ENCODE results near the gene TTLL11. TPM values are rescaled to one million over a fixed set of nuclear protein-coding genes. Genes with fewer than 3 reads are reported as not detected.

The TTLL11 gene
- total and polyA plus RNA-seq, 2 experiments from 2014 or later, result 5.5 to 7.6 TPM

DNA sequence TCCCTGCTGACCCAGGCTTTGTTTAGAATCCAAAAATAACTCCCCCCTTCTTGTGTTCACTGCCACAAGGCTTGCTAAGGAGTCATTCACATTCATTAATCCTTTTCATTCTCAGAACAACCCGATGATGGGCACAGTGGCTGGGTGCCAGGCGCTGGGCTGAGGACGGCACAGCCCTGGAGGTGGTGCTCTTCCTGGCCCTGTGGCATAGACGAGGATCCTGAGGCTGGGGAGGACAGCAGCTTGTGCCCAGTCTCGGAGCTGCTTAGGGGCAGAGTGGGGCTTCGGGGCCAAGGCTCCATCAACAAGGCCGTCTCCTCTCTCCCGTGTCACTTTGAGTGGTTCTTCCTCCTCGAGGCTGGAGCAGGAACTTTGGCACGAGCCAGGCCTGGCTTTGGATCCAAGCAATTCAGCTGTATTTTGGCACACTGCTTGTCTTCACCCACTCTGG is 166.7 kb downstream of the TTLL11 start:
- TF ChIP-seq, protein P1, sequence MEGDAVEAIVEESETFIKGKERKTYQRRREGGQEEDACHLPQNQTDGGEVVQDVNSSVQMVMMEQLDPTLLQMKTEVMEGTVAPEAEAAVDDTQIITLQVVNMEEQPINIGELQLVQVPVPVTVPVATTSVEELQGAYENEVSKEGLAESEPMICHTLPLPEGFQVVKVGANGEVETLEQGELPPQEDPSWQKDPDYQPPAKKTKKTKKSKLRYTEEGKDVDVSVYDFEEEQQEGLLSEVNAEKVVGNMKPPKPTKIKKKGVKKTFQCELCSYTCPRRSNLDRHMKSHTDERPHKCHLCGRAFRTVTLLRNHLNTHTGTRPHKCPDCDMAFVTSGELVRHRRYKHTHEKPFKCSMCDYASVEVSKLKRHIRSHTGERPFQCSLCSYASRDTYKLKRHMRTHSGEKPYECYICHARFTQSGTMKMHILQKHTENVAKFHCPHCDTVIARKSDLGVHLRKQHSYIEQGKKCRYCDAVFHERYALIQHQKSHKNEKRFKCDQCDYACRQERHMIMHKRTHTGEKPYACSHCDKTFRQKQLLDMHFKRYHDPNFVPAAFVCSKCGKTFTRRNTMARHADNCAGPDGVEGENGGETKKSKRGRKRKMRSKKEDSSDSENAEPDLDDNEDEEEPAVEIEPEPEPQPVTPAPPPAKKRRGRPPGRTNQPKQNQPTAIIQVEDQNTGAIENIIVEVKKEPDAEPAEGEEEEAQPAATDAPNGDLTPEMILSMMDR (IDR thresholded peaks at IDR 0.05; ENCODE audit: poor library complexity), result no peak
- no peak for TF ChIP-seq EZH2 (IDR thresholded peaks at IDR 0.05; ENCODE audit: borderline replicate concordance)
- TF ChIP-seq EZH2phosphoT487 (IDR thresholded peaks at IDR 0.05; ENCODE audit: low read depth, severe bottlenecking, unreplicated experiment), result no peak
- WGBS (ENCODE audit: low lambda C conversion rate, missing lambda C conversion rate), result 89% methylated on average over 10 of the region's 10 CpGs

DNA sequence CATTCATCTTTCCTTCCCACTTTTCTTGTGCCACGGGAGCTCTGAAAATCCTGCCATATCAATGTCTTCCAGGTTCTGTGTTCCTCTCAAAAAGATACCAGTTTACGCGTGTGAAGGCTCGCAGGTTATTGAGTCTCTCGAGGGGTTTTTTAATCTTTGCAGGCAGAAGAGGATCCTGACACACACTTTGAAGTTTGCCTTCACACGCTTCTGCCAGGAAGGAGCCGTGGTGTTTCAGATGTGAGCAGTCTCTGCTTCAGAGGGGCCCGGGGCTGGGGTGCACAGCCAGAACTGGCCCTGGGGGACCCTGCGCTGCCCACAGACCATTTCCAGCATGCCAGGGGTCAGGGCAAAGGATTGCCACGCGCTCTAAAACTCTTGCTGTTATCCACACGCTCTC is 167.2 kb downstream of the TTLL11 start:
- no peak for TF ChIP-seq EZH2 (IDR thresholded peaks at IDR 0.05; ENCODE audit: borderline replicate concordance)
- TF ChIP-seq EZH2phosphoT487 (IDR thresholded peaks at IDR 0.05; ENCODE audit: low read depth, severe bottlenecking, unreplicated experiment), result no peak
- TF ChIP-seq, protein P1 (IDR thresholded peaks at IDR 0.05; ENCODE audit: poor library complexity), result no peak
- Histone ChIP-seq H3K4me1 (ENCODE audit: insufficient read depth) (no peaks in the 10 kb centered on the region), H3K9me2 (replicated peaks; ENCODE audit: insufficient read depth) (no peaks in the 10 kb centered on the region), H3K4me2 (no peak overlapping the region), H3K36me3 (replicated peaks; ENCODE audit: insufficient read depth, low read depth) (no peaks in the 10 kb centered on the region), H3K9me3 (ENCODE audit: low read depth) (no peaks in the 10 kb centered on the region), H2AFZ (no peak overlapping the region), H4K20me1 (ENCODE audit: insufficient read depth, poor library complexity, severe bottlenecking) (no peaks in the 10 kb centered on the region), H3K27ac (no peak overlapping the region), H3K27me3 (no peaks in the 10 kb centered on the region), H3K4me3 (no peak overlapping the region), H3K79me2 (no peaks in the 10 kb centered on the region)
- WGBS (ENCODE audit: low lambda C conversion rate, missing lambda C conversion rate), result 86% methylated on average over 12 of the region's 12 CpGs
- DNase-seq (ENCODE audit: low spot score), result no peak

More for the DNA sequence above, 166.7 kb downstream of the TTLL11 start:
- Histone ChIP-seq H3K9me3 (ENCODE audit: low read depth) (no peaks in the 10 kb centered on the region), H3K36me3 (replicated peaks; ENCODE audit: insufficient read depth, low read depth) (no peaks in the 10 kb centered on the region), H3K79me2 (no peaks in the 10 kb centered on the region), H4K20me1 (ENCODE audit: insufficient read depth, poor library complexity, severe bottlenecking) (no peaks in the 10 kb centered on the region), H3K4me2 (no peak overlapping the region), H2AFZ (no peak overlapping the region), H3K4me3 (no peak overlapping the region), H3K4me1 (ENCODE audit: insufficient read depth) (no peaks in the 10 kb centered on the region), H3K9me2 (replicated peaks; ENCODE audit: insufficient read depth) (no peaks in the 10 kb centered on the region), H3K27me3 (no peaks in the 10 kb centered on the region), H3K27ac (no peak overlapping the region)
- DNase-seq (ENCODE audit: low spot score), result no peak

DNA sequence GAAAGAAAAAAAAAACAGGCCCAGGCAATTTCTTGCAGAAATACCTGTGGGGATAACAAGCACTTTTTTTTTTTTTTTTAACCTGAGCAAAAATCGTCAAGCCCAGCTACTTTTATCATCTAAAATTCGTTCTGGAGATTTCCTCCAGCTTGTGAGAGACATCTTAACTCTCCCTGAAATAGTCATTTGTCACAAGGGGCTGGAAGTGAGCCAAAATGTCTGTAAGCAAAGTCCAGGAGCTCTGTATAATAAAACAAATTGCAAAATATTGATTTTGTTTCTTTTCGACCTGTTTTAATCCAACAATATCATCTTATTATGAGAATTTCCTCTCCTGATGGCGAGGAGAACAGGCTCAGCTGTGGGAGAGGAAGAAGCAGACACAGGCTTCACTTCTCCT is 168.4 kb downstream of the TTLL11 start:
- Histone ChIP-seq H4K20me1 (ENCODE audit: insufficient read depth, poor library complexity, severe bottlenecking) (no peaks in the 10 kb centered on the region), H3K9me3 (ENCODE audit: low read depth) (no peaks in the 10 kb centered on the region), H2AFZ (no peak overlapping the region), H3K4me2 (no peak overlapping the region), H3K27me3 (no peaks in the 10 kb centered on the region), H3K4me3 (no peak overlapping the region), H3K36me3 (replicated peaks; ENCODE audit: insufficient read depth, low read depth) (no peaks in the 10 kb centered on the region), H3K27ac (no peak overlapping the region), H3K9me2 (replicated peaks; ENCODE audit: insufficient read depth) (no peaks in the 10 kb centered on the region), H3K4me1 (ENCODE audit: insufficient read depth) (no peaks in the 10 kb centered on the region), H3K79me2 (no peaks in the 10 kb centered on the region)
- DNase-seq (ENCODE audit: low spot score), result no peak
- 76% methylated on average over 4 of the region's 4 CpGs for WGBS (ENCODE audit: low lambda C conversion rate, missing lambda C conversion rate)
- TF ChIP-seq, protein P1 (IDR thresholded peaks at IDR 0.05; ENCODE audit: poor library complexity), result no peak
- no peak for TF ChIP-seq EZH2phosphoT487 (IDR thresholded peaks at IDR 0.05; ENCODE audit: low read depth, severe bottlenecking, unreplicated experiment)
- TF ChIP-seq EZH2 (IDR thresholded peaks at IDR 0.05; ENCODE audit: borderline replicate concordance), result no peak

DNA sequence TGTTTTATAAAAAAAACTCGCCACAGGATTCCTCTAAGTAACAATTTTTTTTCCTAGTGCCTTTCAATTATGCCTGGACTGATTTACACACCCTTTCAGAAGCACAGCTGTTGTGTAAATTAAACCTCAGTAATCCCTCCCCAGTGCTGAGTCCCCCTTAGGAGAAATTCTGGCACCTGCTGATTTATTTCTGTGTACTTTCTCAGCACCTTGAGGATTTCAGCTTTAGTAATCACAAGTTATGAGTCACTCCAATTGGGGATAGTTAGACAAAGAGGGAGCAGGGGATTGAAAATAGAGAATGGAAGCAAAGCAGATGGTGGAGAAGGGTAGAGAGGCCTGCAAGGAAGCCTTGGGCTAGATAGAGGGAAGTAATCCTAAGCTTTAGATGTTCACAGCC is 171.7 kb downstream of the TTLL11 start:
- no peak overlapping the region for H2AFZ ChIP-seq
- H3K36me3 ChIP-seq (replicated peaks; ENCODE audit: insufficient read depth, low read depth), result no peaks in the 10 kb centered on the region
- 88% methylated on average over 1 of the region's 1 CpG for WGBS (ENCODE audit: low lambda C conversion rate, missing lambda C conversion rate)
- no peak for DNase-seq (ENCODE audit: low spot score)
- no peaks in the 10 kb centered on the region for H3K4me1 ChIP-seq (ENCODE audit: insufficient read depth)
- H3K4me2 ChIP-seq, result no peak overlapping the region
- TF ChIP-seq EZH2phosphoT487 (IDR thresholded peaks at IDR 0.05; ENCODE audit: low read depth, severe bottlenecking, unreplicated experiment) (no peak), EZH2 (IDR thresholded peaks at IDR 0.05; ENCODE audit: borderline replicate concordance) (no peak)
- TF ChIP-seq, protein P1 (IDR thresholded peaks at IDR 0.05; ENCODE audit: poor library complexity), result no peak
- H3K79me2 ChIP-seq, result no peaks in the 10 kb centered on the region
- H3K27ac ChIP-seq, result no peak overlapping the region
- no peak overlapping the region for H3K4me3 ChIP-seq
- no peaks in the 10 kb centered on the region for H4K20me1 ChIP-seq (ENCODE audit: insufficient read depth, poor library complexity, severe bottlenecking)
- no peaks in the 10 kb centered on the region for H3K9me3 ChIP-seq (ENCODE audit: low read depth)
- no peaks in the 10 kb centered on the region for H3K9me2 ChIP-seq (replicated peaks; ENCODE audit: insufficient read depth)
- H3K27me3 ChIP-seq, result no peaks in the 10 kb centered on the region

Measured in hepatocyte (in vitro differentiated cells).